ENCODE results near the gene CPLX1.

DNA sequence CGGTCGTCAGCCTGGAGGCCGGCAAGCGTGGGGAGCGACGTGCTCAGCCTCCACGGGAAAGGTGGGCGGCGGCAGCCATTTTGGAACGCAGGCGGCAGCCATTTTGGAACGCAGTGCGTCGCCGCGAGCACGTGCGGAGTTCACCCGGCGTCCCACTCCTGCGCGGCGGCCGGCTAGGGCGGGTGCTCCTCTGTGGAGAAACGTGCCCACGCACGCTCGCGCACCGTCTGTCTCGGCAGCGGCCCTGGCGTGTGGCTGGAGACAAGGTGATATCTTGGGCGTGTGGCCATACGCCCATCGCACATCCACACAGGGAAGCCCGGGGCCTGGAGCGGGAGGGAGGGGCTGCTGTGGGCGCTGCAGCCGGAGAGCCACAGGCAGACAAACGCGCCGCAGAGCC is 21.1 kb downstream of the CPLX1 start:
- TF ChIP-seq MAX (IDR thresholded peaks at IDR 0.05), result no peak
- no peak for TF ChIP-seq JUND (IDR thresholded peaks at IDR 0.05)
